Smooth muscle cell (in vitro differentiated cells): ENCODE data around the gene ARHGAP26. TPM values are rescaled to one million over a fixed set of nuclear protein-coding genes. Genes with fewer than 3 reads are reported as not detected.

ENCODE experiments used
- DNase-seq: peaks from one replicate; lab custom pipeline; 2025; ENCODE audit not compliant: unreplicated experiment; lab: John Stamatoyannopoulos, UW
- H2AFZ ChIP-seq: fragments of 200-600 bp; sonication (generic); 2 replicates; pipeline ENCODE4 v1.6.0; 2016; ENCODE audit warnings: antibody characterized with exemption, low read depth, mild to moderate bottlenecking
- H3F3A ChIP-seq: fragments of 200-600 bp; sonication (generic); 2 replicates; pipeline ENCODE4 v1.6.0; 2017; ENCODE audit warnings: antibody characterized with exemption, low read depth
- H3K27ac ChIP-seq: fragments of 200-600 bp; sonication (generic); 2 replicates; pipeline ENCODE4 v1.5.1; 2016; ENCODE audit warnings: low read depth, mild to moderate bottlenecking
- H3K27me3 ChIP-seq: fragments of 200-600 bp; sonication (generic); 2 replicates; pipeline ENCODE4 v1.6.1; 2016; ENCODE audit warnings: low read depth, mild to moderate bottlenecking
- H3K36me3 ChIP-seq: fragments of 200-600 bp; sonication (generic); 2 replicates; pipeline ENCODE4 v1.5.1; 2016; ENCODE audit warnings: low read depth
- H3K4me1 ChIP-seq: fragments of 200-600 bp; sonication (generic); 2 replicates; pipeline ENCODE4 v1.5.1; 2016; ENCODE audit warnings: low read depth
- H3K4me2 ChIP-seq: fragments of 200-600 bp; sonication (generic); 2 replicates; pipeline ENCODE4 v1.6.0; 2016; ENCODE audit warnings: mild to moderate bottlenecking
- H3K4me3 ChIP-seq: fragments of 200-600 bp; sonication (generic); 2 replicates; pipeline ENCODE4 v1.5.1; 2016; ENCODE audit warnings: mild to moderate bottlenecking
- H3K79me2 ChIP-seq: fragments of 200-600 bp; sonication (generic); 2 replicates; pipeline ENCODE4 v1.6.0; 2016; ENCODE audit warnings: low read depth, mild to moderate bottlenecking
- H3K9ac ChIP-seq: fragments of 200-600 bp; sonication (generic); 2 replicates; pipeline ENCODE4 v1.6.0; 2016; ENCODE audit warnings: low read depth
- H3K9me3 ChIP-seq: fragments of 200-600 bp; sonication (generic); replicated peaks from 2 replicates; pipeline ENCODE4 v1.5.1; 2016; ENCODE audit warnings: low read depth
- H4K20me1 ChIP-seq: fragments of 200-600 bp; sonication (generic); 2 replicates; pipeline ENCODE4 v1.6.0; 2016; ENCODE audit warnings: low read depth
- CTCF ChIP-seq: fragments of 200-600 bp; sonication (generic); IDR thresholded peaks from 2 replicates; pipeline ENCODE4 v1.5.1; 2017; ENCODE audit warnings: borderline replicate concordance, mild to moderate bottlenecking, antibody characterized with exemption; ENCODE audit not compliant: insufficient read depth, poor library complexity, severe bottlenecking
- WGBS: methylation state at CpG from one replicate; pipeline ENCODE4 v1.1.7; 2016; ENCODE audit warnings: low lambda C conversion rate; 5-methylcytosine and 5-hydroxymethylcytosine counted together
- polyA plus RNA-seq: library from polyadenylated mRNA; unstranded; fragments of >200 nt; fragmentation: Nextera tagmentation; extraction: Ambion mirVana; gene quantifications from 2 replicates; pipeline ENCODE4 v1.2.1, GENCODE V29; 2016
- total RNA-seq: library from RNA; depleted of rRNA; stranded (reverse); fragments of >200 nt; gene quantifications from 2 replicates; pipeline ENCODE4 v1.2.3, GENCODE V29; 2014

Gene ARHGAP26
- total and polyA plus RNA-seq, 2 experiments from 2014 or later = 2.2 to 5.1 TPM

DNA sequence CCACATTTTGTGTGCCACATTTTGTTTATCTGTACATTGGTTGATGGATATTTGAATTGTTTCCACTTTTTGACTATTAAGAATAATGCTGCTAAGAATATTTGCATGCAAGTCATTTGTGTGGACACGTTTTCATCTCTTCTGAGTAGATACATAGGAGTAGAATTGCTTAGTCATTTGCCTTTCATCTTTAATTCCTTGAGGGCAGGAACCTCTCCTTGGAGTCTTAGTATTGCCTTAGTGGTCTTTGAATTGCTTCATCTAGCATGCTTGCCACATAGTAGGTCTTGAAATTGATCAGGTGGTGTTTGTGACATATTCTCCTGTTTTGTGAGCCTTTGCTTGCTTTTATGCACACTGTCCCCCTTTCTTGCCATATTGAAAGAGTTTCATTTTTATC, 504.8 kb downstream of the ARHGAP26 start:
- Histone ChIP-seq H2AFZ (no peak overlapping the region), H3K9ac (no peak overlapping the region), H3K4me3 (no peak overlapping the region), H3K36me3 (no peaks in the 10 kb centered on the region), H3K9me3 (no peaks in the 10 kb centered on the region), H3K4me1 (no peaks in the 10 kb centered on the region), H4K20me1 (no peaks in the 10 kb centered on the region), H3K27ac (no peak overlapping the region), H3K79me2 (no peaks in the 10 kb centered on the region), H3F3A (no peaks in the 10 kb centered on the region), H3K27me3 (no peaks in the 10 kb centered on the region), H3K4me2 (no peak overlapping the region)
- TF ChIP-seq CTCF = no peak
- WGBS = 52% methylated on average over 1 of the region's 1 CpG
- no peak for DNase-seq

GRCh38 chr5:143275512-143276363, 505.6 kb downstream of the ARHGAP26 start:
- no peaks in the 10 kb centered on the region for H3K79me2 ChIP-seq
- H2AFZ ChIP-seq = no peak overlapping the region
- H4K20me1 ChIP-seq = no peaks in the 10 kb centered on the region
- H3K4me3 ChIP-seq = no peak overlapping the region
- 94% methylated on average over 6 of the region's 6 CpGs for WGBS
- no peak overlapping the region for H3K4me2 ChIP-seq
- peaks cover 3% of the 10 kb centered on the region for H3K36me3 ChIP-seq
- no peak overlapping the region for H3K9ac ChIP-seq
- TF ChIP-seq CTCF = no peak
- DNase-seq = no peak
- no peaks in the 10 kb centered on the region for H3F3A ChIP-seq
- H3K27ac ChIP-seq = no peak overlapping the region
- no peaks in the 10 kb centered on the region for H3K9me3 ChIP-seq
- no peaks in the 10 kb centered on the region for H3K27me3 ChIP-seq
- no peaks in the 10 kb centered on the region for H3K4me1 ChIP-seq

DNA sequence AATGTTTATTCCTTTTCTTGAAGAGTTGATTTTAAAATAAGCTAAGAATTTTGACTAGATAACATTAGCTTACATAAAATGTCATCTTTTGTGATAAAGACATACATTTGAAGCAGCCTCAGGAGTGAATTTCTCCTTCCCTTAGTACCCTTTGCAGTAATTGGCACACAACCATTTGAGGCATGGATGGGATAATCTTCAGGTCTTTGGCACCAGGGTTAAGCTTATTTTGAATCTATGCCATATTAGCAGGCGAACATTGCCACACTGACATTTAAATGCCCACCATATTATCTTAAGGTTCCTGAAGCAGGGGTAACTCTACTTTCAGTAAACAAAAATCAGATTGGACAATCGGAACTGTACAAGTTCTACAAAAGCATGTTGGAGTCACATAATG, 507.4 kb downstream of the ARHGAP26 start:
- no peak overlapping the region for H3K27ac ChIP-seq
- H2AFZ ChIP-seq = no peak overlapping the region
- H3K9me3 ChIP-seq = no peaks in the 10 kb centered on the region
- 93% methylated on average over 2 of the region's 2 CpGs for WGBS
- H4K20me1 ChIP-seq = no peaks in the 10 kb centered on the region
- no peaks in the 10 kb centered on the region for H3K27me3 ChIP-seq
- H3K4me1 ChIP-seq = no peaks in the 10 kb centered on the region
- no peak overlapping the region for H3K4me3 ChIP-seq
- H3K36me3 ChIP-seq = peaks cover 3% of the 10 kb centered on the region
- H3K79me2 ChIP-seq = no peaks in the 10 kb centered on the region
- H3F3A ChIP-seq = no peaks in the 10 kb centered on the region
- H3K4me2 ChIP-seq = no peak overlapping the region
- H3K9ac ChIP-seq = no peak overlapping the region
- no peak for TF ChIP-seq CTCF
- no peak for DNase-seq

Other genes starting within 250 kb of the ARHGAP26 start
- gene FGF1, start 84.3 kb upstream of the ARHGAP26 start, total RNA-seq = 36.5 and 111 TPM in 2 replicates
- gene FGF1, start 84.3 kb upstream of the ARHGAP26 start, polyA plus RNA-seq = 50.2 and 91.7 TPM in 2 replicates